Measurements from ENCODE around the gene HDHD5. TPM values are rescaled to one million over a fixed set of nuclear protein-coding genes. Genes with fewer than 3 reads are reported as not detected.
A peak's percentile ranks its signal among the peaks of the same experiment; 100 is the strongest.

HDHD5 gene
- polyA plus RNA-seq (2011; rRNA removed) (23.2 and 35.3 TPM in 2 replicates), polyA minus RNA-seq (2011; rRNA and poly(A)+ RNA removed) (17.3 and 23.0 TPM in 2 replicates)

- peak; percentile 29 for DNase-seq (ENCODE audit: low read depth)
- no peaks in the 10 kb centered on the region for H3K27me3 ChIP-seq (ENCODE audit: control insufficient read depth, insufficient read depth, low read length)
- ChIA-PET CTCF (interaction anchor here (0.6 to 9.9 kb wide), 2 partner anchors 13 to 400 kb away, joined by 3 to 104 read pairs; no protein-coding TSS in a partner anchor), POLR2A (interaction anchor here (0.7 to 1.0 kb wide), 2 partner anchors 13 to 16 kb away, joined by 3 to 6 read pairs; no protein-coding TSS in a partner anchor)
- peak within 1 kb of the TSS; percentile 72 for H3K4me3 ChIP-seq (ENCODE audit: low read depth, low read length)
- TF ChIP-seq, protein P1, sequence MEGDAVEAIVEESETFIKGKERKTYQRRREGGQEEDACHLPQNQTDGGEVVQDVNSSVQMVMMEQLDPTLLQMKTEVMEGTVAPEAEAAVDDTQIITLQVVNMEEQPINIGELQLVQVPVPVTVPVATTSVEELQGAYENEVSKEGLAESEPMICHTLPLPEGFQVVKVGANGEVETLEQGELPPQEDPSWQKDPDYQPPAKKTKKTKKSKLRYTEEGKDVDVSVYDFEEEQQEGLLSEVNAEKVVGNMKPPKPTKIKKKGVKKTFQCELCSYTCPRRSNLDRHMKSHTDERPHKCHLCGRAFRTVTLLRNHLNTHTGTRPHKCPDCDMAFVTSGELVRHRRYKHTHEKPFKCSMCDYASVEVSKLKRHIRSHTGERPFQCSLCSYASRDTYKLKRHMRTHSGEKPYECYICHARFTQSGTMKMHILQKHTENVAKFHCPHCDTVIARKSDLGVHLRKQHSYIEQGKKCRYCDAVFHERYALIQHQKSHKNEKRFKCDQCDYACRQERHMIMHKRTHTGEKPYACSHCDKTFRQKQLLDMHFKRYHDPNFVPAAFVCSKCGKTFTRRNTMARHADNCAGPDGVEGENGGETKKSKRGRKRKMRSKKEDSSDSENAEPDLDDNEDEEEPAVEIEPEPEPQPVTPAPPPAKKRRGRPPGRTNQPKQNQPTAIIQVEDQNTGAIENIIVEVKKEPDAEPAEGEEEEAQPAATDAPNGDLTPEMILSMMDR (IDR thresholded peaks at IDR 0.05; ENCODE audit: insufficient read depth, low read depth, low read length), result no peak
- no peaks in the 10 kb centered on the region for H3K36me3 ChIP-seq (ENCODE audit: control insufficient read depth, insufficient read depth, low read length)
These were observed at the start of gene HDHD5 for GRCh38 chr22:17158568-17159503. Gene HDHD5, minus strand, starts transcription at chr22:17159277. Its CDS starts 26 bp downstream, at chr22:17159251.

- DNase-seq (ENCODE audit: low read depth), result no peak
- CTCF ChIA-PET, result interaction anchor here (6.9 kb wide), 1 partner anchor 34 kb away, joined by 49 read pairs; no protein-coding TSS in a partner anchor
These were observed 46.4 kb upstream of the HDHD5 start for GRCh38 chr22:17205432-17205831.

DNA sequence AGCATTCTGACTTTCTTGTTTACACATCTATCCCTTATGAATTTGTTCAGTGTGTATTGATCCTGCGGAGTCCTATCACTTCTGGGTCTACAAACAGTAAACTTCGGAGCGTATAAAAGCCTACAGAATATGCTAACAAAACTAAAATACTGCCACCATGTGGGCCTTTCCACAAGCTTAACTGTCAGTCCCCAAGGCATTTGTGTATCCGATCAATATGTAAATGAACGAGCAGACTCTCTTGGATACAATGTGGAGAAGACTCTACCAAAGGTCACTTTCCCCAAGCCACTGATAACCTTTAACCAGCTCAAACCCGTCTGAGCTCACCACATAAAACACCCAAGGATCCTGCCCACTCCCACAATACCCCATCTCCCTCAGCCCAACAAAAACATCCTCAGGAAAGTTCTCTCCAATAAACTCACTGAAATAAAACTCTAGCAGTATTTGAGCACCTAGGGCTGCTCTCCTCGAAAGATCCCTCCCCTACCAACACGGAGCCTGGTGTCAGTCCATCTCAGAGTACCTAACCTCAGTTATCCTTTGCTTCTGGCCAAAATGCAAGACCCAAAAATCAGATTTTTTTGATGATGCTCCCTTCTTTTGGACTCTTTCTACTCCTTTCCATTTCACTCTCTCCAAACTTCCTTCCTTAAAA lies 42.3 kb upstream of the HDHD5 start:
- no peak for DNase-seq (ENCODE audit: low read depth)
- TF ChIP-seq, protein P1 (IDR thresholded peaks at IDR 0.05; ENCODE audit: insufficient read depth, low read depth, low read length), result no peak
- no peak overlapping the region for H3K4me3 ChIP-seq (ENCODE audit: low read depth, low read length)
- H3K27me3 ChIP-seq (ENCODE audit: control insufficient read depth, insufficient read depth, low read length), result no peaks in the 10 kb centered on the region
- ChIA-PET POLR2A (no interaction called here), CTCF (interaction anchor here (0.8 to 6.9 kb wide), 2 partner anchors 13 to 30 kb away, joined by 3 to 49 read pairs; no protein-coding TSS in a partner anchor)
- no peaks in the 10 kb centered on the region for H3K36me3 ChIP-seq (ENCODE audit: control insufficient read depth, insufficient read depth, low read length)

More at GRCh38 chr22:17205432-17205831, 46.4 kb upstream of the HDHD5 start:
- TF ChIP-seq, protein P1 (IDR thresholded peaks at IDR 0.05; ENCODE audit: insufficient read depth, low read depth, low read length), result no peak
- no peaks in the 10 kb centered on the region for H3K36me3 ChIP-seq (ENCODE audit: control insufficient read depth, insufficient read depth, low read length)
- no peak overlapping the region for H3K4me3 ChIP-seq (ENCODE audit: low read depth, low read length)
- H3K27me3 ChIP-seq (ENCODE audit: control insufficient read depth, insufficient read depth, low read length), result no peaks in the 10 kb centered on the region
- POLR2A ChIA-PET, result no interaction called here

GRCh38 chr22:17199003-17199731 lies 40.1 kb upstream of the HDHD5 start:
- ChIA-PET POLR2A (no interaction called here), CTCF (interaction anchor here (0.9 to 6.9 kb wide), 4 partner anchors 12 to 27 kb away, joined by 3 to 49 read pairs (median 3); no protein-coding TSS in a partner anchor)
- TF ChIP-seq, protein P1 (IDR thresholded peaks at IDR 0.05; ENCODE audit: insufficient read depth, low read depth, low read length), result no peak
- Histone ChIP-seq H3K36me3 (ENCODE audit: control insufficient read depth, insufficient read depth, low read length) (no peaks in the 10 kb centered on the region), H3K27me3 (ENCODE audit: control insufficient read depth, insufficient read depth, low read length) (no peaks in the 10 kb centered on the region), H3K4me3 (ENCODE audit: low read depth, low read length) (peak overlapping the region; percentile 3)
- DNase-seq (ENCODE audit: low read depth), result no peak

Measured in BJ (cell line).